ENCODE measurements around the gene CLDN1. TPM values are rescaled to one million over a fixed set of nuclear protein-coding genes. Genes with fewer than 3 reads are reported as not detected.

CLDN1 gene
- total and polyA plus RNA-seq, 8 donors = 20.6 to 107 (median 29.5) TPM

DNA sequence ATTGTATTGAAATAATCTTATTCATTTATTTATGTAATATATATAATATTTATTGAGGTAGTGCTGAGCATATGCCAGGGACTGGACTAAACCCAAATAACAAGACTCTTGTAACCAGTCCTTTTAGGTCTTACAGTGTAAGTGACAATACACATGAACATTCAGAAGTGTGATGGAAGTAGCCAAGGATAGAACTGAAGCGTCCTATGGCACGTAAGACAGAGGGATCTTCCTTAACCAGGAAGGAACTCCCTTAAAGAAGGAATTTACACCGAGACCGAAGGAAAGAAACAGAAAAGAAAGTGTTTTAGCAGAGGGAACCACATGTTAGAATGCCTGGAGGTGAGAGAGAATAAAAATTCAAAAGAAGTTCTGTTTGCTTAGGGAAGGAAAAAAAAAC lies 23.6 kb upstream of the CLDN1 start:
- intact Hi-C loops (cut with DNase I) = no loop called here
- no peaks in the 10 kb centered on the region for H3K36me3 ChIP-seq
- TF ChIP-seq, protein P1, sequence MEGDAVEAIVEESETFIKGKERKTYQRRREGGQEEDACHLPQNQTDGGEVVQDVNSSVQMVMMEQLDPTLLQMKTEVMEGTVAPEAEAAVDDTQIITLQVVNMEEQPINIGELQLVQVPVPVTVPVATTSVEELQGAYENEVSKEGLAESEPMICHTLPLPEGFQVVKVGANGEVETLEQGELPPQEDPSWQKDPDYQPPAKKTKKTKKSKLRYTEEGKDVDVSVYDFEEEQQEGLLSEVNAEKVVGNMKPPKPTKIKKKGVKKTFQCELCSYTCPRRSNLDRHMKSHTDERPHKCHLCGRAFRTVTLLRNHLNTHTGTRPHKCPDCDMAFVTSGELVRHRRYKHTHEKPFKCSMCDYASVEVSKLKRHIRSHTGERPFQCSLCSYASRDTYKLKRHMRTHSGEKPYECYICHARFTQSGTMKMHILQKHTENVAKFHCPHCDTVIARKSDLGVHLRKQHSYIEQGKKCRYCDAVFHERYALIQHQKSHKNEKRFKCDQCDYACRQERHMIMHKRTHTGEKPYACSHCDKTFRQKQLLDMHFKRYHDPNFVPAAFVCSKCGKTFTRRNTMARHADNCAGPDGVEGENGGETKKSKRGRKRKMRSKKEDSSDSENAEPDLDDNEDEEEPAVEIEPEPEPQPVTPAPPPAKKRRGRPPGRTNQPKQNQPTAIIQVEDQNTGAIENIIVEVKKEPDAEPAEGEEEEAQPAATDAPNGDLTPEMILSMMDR (IDR thresholded peaks at IDR 0.05) = no peak
- H3K9me3 ChIP-seq = no peaks in the 10 kb centered on the region
- DNase-seq = no peak
- H3K4me3 ChIP-seq = no peak overlapping the region
- no peak for FAIRE-seq
- peak overlapping the region; percentile 1 to 86 (median 62) for H3K27ac ChIP-seq
- WGBS, 2 donors = 77 to 83% methylated on average over 4 of the region's 4 CpGs
- H3K4me1 ChIP-seq = peaks cover 4 to 11% (median 4%) of the 10 kb centered on the region in 3 donors
- no peaks in the 10 kb centered on the region for H3K27me3 ChIP-seq
- peak in 1 of 4 donors; percentile 16 for ATAC-seq

DNA sequence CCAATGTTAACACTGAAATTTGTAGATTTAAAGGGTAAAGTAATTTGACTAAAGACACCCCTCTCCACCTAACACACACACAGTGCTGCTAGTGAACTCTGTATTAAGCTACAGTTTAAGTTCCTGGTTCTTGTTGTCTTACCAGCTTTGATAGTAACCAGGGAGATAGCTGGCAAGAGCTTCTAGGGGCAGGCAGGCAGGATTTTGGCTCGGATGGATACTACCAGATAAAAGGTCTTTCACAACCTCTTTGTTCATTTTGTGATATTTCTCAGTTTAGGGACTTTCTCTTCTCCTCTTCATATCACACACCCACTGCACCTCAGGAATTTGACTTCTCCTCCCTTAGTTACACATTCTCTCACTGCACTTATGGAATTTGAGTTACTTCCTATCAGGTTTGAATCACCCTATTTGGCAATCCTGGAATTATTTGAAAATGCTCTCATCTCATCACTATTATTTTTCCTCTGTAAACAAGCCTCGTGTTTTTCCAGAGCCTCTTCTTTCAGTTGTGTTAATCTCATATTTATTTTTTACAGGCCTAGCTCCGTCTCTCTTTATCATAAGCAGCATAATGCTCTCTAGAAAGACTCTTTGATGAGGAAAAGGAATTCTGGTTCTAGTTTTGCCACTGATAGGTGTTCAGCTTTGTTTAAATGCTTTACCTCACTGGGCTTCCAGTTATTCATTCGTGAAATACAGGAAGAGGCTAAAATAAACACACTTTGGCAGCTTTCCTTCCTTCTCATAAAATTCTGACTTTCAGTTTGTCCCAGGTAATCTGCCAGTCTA lies 23.0 kb upstream of the CLDN1 start:
- TF ChIP-seq, protein P1 (IDR thresholded peaks at IDR 0.05) = no peak
- Histone ChIP-seq H3K27me3 (no peaks in the 10 kb centered on the region), H3K4me3 (peak overlapping the region in 1 of 4 donors; percentile 0), H3K9me3 (no peaks in the 10 kb centered on the region), H3K36me3 (no peaks in the 10 kb centered on the region), H3K27ac (peak overlapping the region; percentile 39 to 86 (median 66)), H3K4me1 (peaks cover 4 to 11% (median 4%) of the 10 kb centered on the region in 3 donors)
- 5 to 8% methylated on average over 4 of the region's 4 CpGs for WGBS, 2 donors
- intact Hi-C loops (cut with DNase I) = no loop called here
- FAIRE-seq (no peak), DNase-seq (peak in 5 of 6 donors; percentile 23 to 64 (median 41)), ATAC-seq (peak; percentile 93 to 97 (median 96))

DNA sequence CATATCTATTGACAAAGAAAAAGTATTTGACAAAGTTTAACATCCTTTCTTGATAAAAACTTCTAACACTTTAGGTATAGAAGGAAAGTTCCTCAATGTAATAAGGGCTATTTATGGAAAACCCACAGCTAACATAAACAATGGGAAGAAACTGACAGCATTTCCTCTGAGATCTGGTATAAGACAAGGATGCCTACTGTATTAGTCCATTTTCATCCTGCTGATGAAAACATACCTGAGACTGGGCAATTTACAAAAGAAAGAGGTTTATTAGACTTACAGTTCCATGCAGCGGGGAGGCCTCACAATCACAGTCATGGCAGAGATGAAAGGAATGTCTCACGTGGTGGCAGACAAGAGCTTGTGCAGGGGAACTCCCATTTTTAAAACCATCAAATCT lies 17.8 kb upstream of the CLDN1 start:
- DNase-seq = no peak
- no peak for ATAC-seq
- WGBS, 2 donors = 87 to 90% methylated on average over 2 of the region's 2 CpGs
- Histone ChIP-seq H3K27me3 (no peaks in the 10 kb centered on the region), H3K36me3 (no peaks in the 10 kb centered on the region), H3K4me1 (peaks cover 0 to 13% (median 4%) of the 10 kb centered on the region in 3 donors), H3K4me3 (no peak overlapping the region), H3K9me3 (no peaks in the 10 kb centered on the region), H3K27ac (no peak overlapping the region)
- intact Hi-C loops (cut with DNase I) = no loop called here
- FAIRE-seq = no peak
- TF ChIP-seq, protein P1 (IDR thresholded peaks at IDR 0.05) = no peak

- ATAC-seq (peak in 3 of 4 donors; percentile 43 to 70 (median 59)), DNase-seq (no peak), FAIRE-seq (no peak)
- no peaks in the 10 kb centered on the region for H3K36me3 ChIP-seq
- intact Hi-C loops (cut with DNase I) = loop anchor here in 1 of 3 donors (10.0 kb wide), 1 partner anchor 104 kb away; no protein-coding TSS in a partner anchor
- H3K9me3 ChIP-seq = no peaks in the 10 kb centered on the region
- no peak overlapping the region for H3K27ac ChIP-seq
- peaks cover 0 to 6% (median 3%) of the 10 kb centered on the region in 3 donors for H3K4me1 ChIP-seq
- H3K4me3 ChIP-seq = no peak overlapping the region
- TF ChIP-seq, protein P1 (IDR thresholded peaks at IDR 0.05) = no peak
- H3K27me3 ChIP-seq = no peaks in the 10 kb centered on the region
Observed at GRCh38 chr3:190339130-190339529, 16.9 kb upstream of the CLDN1 start.

DNA sequence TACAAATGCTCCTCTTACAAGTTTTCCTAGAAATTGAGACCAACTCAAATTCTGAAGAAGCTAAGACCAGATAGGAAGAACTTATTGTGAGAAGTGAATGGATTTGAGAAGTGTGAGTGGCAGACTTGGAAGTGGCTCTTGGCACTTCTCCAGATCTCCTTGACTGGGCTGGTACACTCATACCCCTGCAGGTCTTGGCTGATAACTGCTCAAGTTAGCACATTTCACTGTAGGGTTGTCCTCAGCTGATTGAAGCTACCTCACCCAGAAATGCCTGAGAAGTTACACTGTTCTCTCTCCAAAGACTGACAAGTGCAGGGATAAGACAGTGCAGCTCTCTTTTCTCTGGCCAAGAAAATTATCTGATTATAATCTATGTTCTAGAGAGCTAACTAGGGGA lies 16.5 kb upstream of the CLDN1 start:
- Histone ChIP-seq H3K4me3 (no peak overlapping the region), H3K27me3 (no peaks in the 10 kb centered on the region), H3K27ac (no peak overlapping the region), H3K4me1 (peaks cover 0 to 5% (median 0%) of the 10 kb centered on the region in 3 donors), H3K36me3 (no peaks in the 10 kb centered on the region), H3K9me3 (no peaks in the 10 kb centered on the region)
- TF ChIP-seq, protein P1 (IDR thresholded peaks at IDR 0.05) = no peak
- no peak for FAIRE-seq
- intact Hi-C loops (cut with DNase I) = loop anchor here in 1 of 3 donors (10.0 kb wide), 1 partner anchor 104 kb away; no protein-coding TSS in a partner anchor
- peak in 1 of 6 donors; percentile 32 for DNase-seq
- ATAC-seq = peak in 3 of 4 donors; percentile 61 to 82 (median 76)
